ENCODE measurements around the gene KLHL2.
"Not testable (repeated sequence)": the region's sequence is repeated elsewhere in the genome, so short reads cannot be mapped to it uniquely, and the experiment has no call there.

KLHL2 gene

GRCh38 chr4:165207431-165208220 is at the start of gene KLHL2:
Gene KLHL2, plus strand, starts transcription at chr4:165207561. Its CDS starts 316 bp downstream, at chr4:165207877.
- peak; percentile 38 for DNase-seq (ENCODE audit: low read depth)

- DNase-seq (ENCODE audit: low read depth) = no peak
These were observed 48.6 kb upstream of the KLHL2 start for GRCh38 chr4:165158762-165159161.

GRCh38 chr4:165164257-165164656 is 43.1 kb upstream of the KLHL2 start:
- no peak for DNase-seq (ENCODE audit: low read depth)

GRCh38 chr4:165166872-165167271 is 40.5 kb upstream of the KLHL2 start:
- not testable (repeated sequence) for DNase-seq (ENCODE audit: low read depth)

GRCh38 chr4:165167650-165168049 is 39.7 kb upstream of the KLHL2 start:
- DNase-seq (ENCODE audit: low read depth) = no peak

GRCh38 chr4:165170819-165171218 is 36.5 kb upstream of the KLHL2 start:
- no peak for DNase-seq (ENCODE audit: low read depth)

- DNase-seq (ENCODE audit: low read depth) = not testable (repeated sequence)
These were observed 31.9 kb upstream of the KLHL2 start for GRCh38 chr4:165175470-165175869.

GRCh38 chr4:165175879-165176278 is 31.5 kb upstream of the KLHL2 start:
- no peak for DNase-seq (ENCODE audit: low read depth)

GRCh38 chr4:165177725-165178666 is 29.4 kb upstream of the KLHL2 start:
- DNase-seq (ENCODE audit: low read depth) = no peak

- no peak for DNase-seq (ENCODE audit: low read depth)
These were observed 23.1 kb upstream of the KLHL2 start for GRCh38 chr4:165184220-165184619.

- DNase-seq (ENCODE audit: low read depth) = not testable (repeated sequence)
These were observed 22.4 kb upstream of the KLHL2 start for GRCh38 chr4:165184998-165185397.

- no peak for DNase-seq (ENCODE audit: low read depth)
These were observed 21.9 kb upstream of the KLHL2 start for GRCh38 chr4:165185448-165185847.

- no peak for DNase-seq (ENCODE audit: low read depth)
These were observed 16.6 kb upstream of the KLHL2 start for GRCh38 chr4:165190591-165191347.

GRCh38 chr4:165191348-165191656 is 16.1 kb upstream of the KLHL2 start:
- no peak for DNase-seq (ENCODE audit: low read depth)

GRCh38 chr4:165191814-165192499 is 15.4 kb upstream of the KLHL2 start:
- DNase-seq (ENCODE audit: low read depth) = no peak

GRCh38 chr4:165192500-165192898 is 14.9 kb upstream of the KLHL2 start:
- DNase-seq (ENCODE audit: low read depth) = no peak

- DNase-seq (ENCODE audit: low read depth) = no peak
These were observed 14.4 kb upstream of the KLHL2 start for GRCh38 chr4:165192956-165193355.

- DNase-seq (ENCODE audit: low read depth) = no peak
These were observed 13.0 kb upstream of the KLHL2 start for GRCh38 chr4:165194368-165194767.

- DNase-seq (ENCODE audit: low read depth) = no peak
These were observed 9.0 kb upstream of the KLHL2 start for GRCh38 chr4:165198329-165198728.

GRCh38 chr4:165199286-165199685 is 8.1 kb upstream of the KLHL2 start:
- DNase-seq (ENCODE audit: low read depth) = no peak

GRCh38 chr4:165199722-165200121 is 7.6 kb upstream of the KLHL2 start:
- DNase-seq (ENCODE audit: low read depth) = no peak

- DNase-seq (ENCODE audit: low read depth) = no peak
These were observed 5.6 kb upstream of the KLHL2 start for GRCh38 chr4:165201806-165202205.
